CD4-positive, alpha-beta memory T cell (primary cell): ENCODE data around the gene PLA2G2D. TPM values are rescaled to one million over a fixed set of nuclear protein-coding genes. Genes with fewer than 3 reads are reported as not detected.

Experiments
- CTCF ChIA-PET: fragments of 350-600 bp; sonication (Branson Sonifier 250); formaldehyde crosslinking; loops from one replicate; lab custom pipeline; 2021; ENCODE audit warnings: inconsistent platforms; ENCODE audit not compliant: partially characterized antibody; lab: Charles Lee
- POLR2A ChIA-PET: fragments of 350-600 bp; sonication (Branson Sonifier 250); formaldehyde crosslinking; loops from one replicate; lab custom pipeline; 2021; ENCODE audit not compliant: partially characterized antibody; lab: Charles Lee
- DNase-seq, 5 donors: peaks; one replicate each; pipeline versions ENCODE4 v3.0.0 to v3.0.0-alpha.2; 2020 to 2022; ENCODE audit warnings: mixed read lengths in 1 of 5
- H3K27ac ChIP-seq: one replicate; pipeline ENCODE4 v1.7.0; 2013; ENCODE audit warnings: low read depth, low read length
- H3K27me3 ChIP-seq: 2 replicates; pipeline ENCODE4 v1.7.0; 2013; ENCODE audit warnings: mild to moderate bottlenecking, low read length, moderate library complexity; ENCODE audit not compliant: insufficient read depth
- H3K36me3 ChIP-seq: 2 replicates; pipeline ENCODE4 v1.7.0; 2013; ENCODE audit warnings: mild to moderate bottlenecking, low read length, moderate library complexity; ENCODE audit not compliant: insufficient read depth
- H3K4me1 ChIP-seq: 2 replicates; pipeline ENCODE4 v1.7.0; 2013; ENCODE audit warnings: mild to moderate bottlenecking, low read length, moderate library complexity; ENCODE audit not compliant: insufficient read depth
- H3K4me3 ChIP-seq, 2 donors: one replicate each; pipeline ENCODE4 v1.7.0; 2013; ENCODE audit warnings: low read length in 2 of 2, mild to moderate bottlenecking in 1 of 2
- H3K9me3 ChIP-seq, 2 donors: one replicate each; pipeline ENCODE4 v1.7.0; 2013; ENCODE audit warnings: low read length in 2 of 2, control low read depth in 1 of 2; ENCODE audit not compliant: control insufficient read depth in 1 of 2
- H3K27ac Mint-ChIP-seq, 7 donors: one replicate each; pipeline ENCODE4 v1.8.0; 2020 to 2021; ENCODE audit warnings: mixed read lengths in 7 of 7, mild to moderate bottlenecking in 6 of 7, inconsistent platforms in 3 of 7, moderate library complexity in 3 of 7
- H3K27me3 Mint-ChIP-seq, 2 donors: one replicate each; pipeline ENCODE4 v1.8.0; 2020 to 2021; ENCODE audit warnings: mixed read lengths in 2 of 2
- H3K36me3 Mint-ChIP-seq, 2 donors: one replicate each; pipeline ENCODE4 v1.8.0; 2020 to 2021; ENCODE audit warnings: mixed read lengths in 2 of 2, inconsistent platforms in 1 of 2, mild to moderate bottlenecking in 1 of 2
- H3K4me1 Mint-ChIP-seq, 4 donors: one replicate each; pipeline ENCODE4 v1.8.0; 2020 to 2021; ENCODE audit warnings: mixed read lengths in 4 of 4, mild to moderate bottlenecking in 1 of 4
- H3K4me3 Mint-ChIP-seq, 8 donors: one replicate each; pipeline ENCODE4 v1.8.0; 2020 to 2021; ENCODE audit warnings: mixed read lengths in 8 of 8, mild to moderate bottlenecking in 7 of 8, moderate library complexity in 6 of 8, inconsistent platforms in 3 of 8
- H3K9me3 Mint-ChIP-seq, 8 donors: one replicate each; pipeline ENCODE4 v1.8.0; 2020 to 2021; ENCODE audit warnings: mixed read lengths in 8 of 8, mild to moderate bottlenecking in 5 of 8, inconsistent platforms in 3 of 8, moderate library complexity in 1 of 8
- intact Hi-C: fragments of 100-400 bp; cut with micrococcal nuclease; formaldehyde crosslinking; loops from one replicate; pipeline ENCODE4 v1.15.1; 2023
- polyA plus RNA-seq, 2 donors: library from polyadenylated mRNA; unstranded; fragments of 300-500 nt; fragmentation: Illumina TruSeq; gene quantifications; one replicate each; pipeline ENCODE4 v1.2.3, GENCODE V29; 2021
- total RNA-seq, 2 experiments: library from RNA; stranded (reverse); gene quantifications; one replicate each; pipeline ENCODE4 v1.2.3, GENCODE V29; 2021

The PLA2G2D gene
- total and polyA plus RNA-seq, 4 experiments from 2014 or later = 0.29 TPM; not detected in 3

- CTCF ChIA-PET = no interaction called here
- H3K27ac ChIP-seq = no peak overlapping the region
- H3K4me1 ChIP-seq = no peaks in the 10 kb centered on the region
- no peak overlapping the region for H3K4me3 ChIP-seq
- intact Hi-C loops = no loop called here
- no peaks in the 10 kb centered on the region for H3K27me3 ChIP-seq
- H3K36me3 Mint-ChIP-seq = no peaks in the 10 kb centered on the region
- no peak overlapping the region for H3K4me3 Mint-ChIP-seq
- H3K36me3 ChIP-seq = no peaks in the 10 kb centered on the region
- peaks cover 0 to 2% (median 0%) of the 10 kb centered on the region in 8 donors for H3K9me3 Mint-ChIP-seq
- H3K4me1 Mint-ChIP-seq = no peaks in the 10 kb centered on the region
- no peak for DNase-seq
- no peaks in the 10 kb centered on the region for H3K9me3 ChIP-seq
- peaks cover 7 to 15% of the 10 kb centered on the region in 2 donors for H3K27me3 Mint-ChIP-seq
- H3K27ac Mint-ChIP-seq = no peak overlapping the region
- POLR2A ChIA-PET = no interaction called here
Observed at GRCh38 chr1:20093940-20094391, 25.4 kb downstream of the PLA2G2D start.

DNA sequence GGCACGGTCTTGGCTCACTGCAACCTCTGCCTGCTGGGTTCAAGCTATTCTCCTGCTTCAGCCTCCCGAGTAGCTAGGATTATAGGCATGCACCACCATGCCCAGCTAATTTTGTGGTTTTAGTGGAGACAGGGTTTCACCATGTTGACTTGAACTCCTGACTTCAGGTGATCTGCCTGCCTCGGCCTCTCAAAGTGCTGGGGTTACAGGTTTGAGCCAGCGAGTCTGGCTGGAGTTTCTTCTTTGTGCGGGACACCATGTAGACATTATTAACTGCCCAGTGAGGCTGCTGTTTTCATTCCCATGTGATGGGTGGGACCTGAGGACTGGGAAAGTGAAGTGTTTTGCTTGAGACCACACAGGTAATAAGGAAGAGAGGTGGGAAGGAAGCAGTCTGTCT is 26.0 kb downstream of the PLA2G2D start:
- H3K27ac ChIP-seq = no peak overlapping the region
- no peaks in the 10 kb centered on the region for H3K4me1 ChIP-seq
- no peak for DNase-seq
- H3K9me3 ChIP-seq = no peaks in the 10 kb centered on the region
- ChIA-PET CTCF (no interaction called here), POLR2A (no interaction called here)
- H3K36me3 ChIP-seq = no peaks in the 10 kb centered on the region
- peaks cover 7 to 15% of the 10 kb centered on the region in 2 donors for H3K27me3 Mint-ChIP-seq
- peak overlapping the region in 2 of 7 donors; percentile 12 to 69 for H3K27ac Mint-ChIP-seq
- no peak overlapping the region for H3K4me3 Mint-ChIP-seq
- intact Hi-C loops = no loop called here
- H3K36me3 Mint-ChIP-seq = no peaks in the 10 kb centered on the region
- H3K4me1 Mint-ChIP-seq = no peaks in the 10 kb centered on the region
- H3K4me3 ChIP-seq = no peak overlapping the region
- no peaks in the 10 kb centered on the region for H3K27me3 ChIP-seq
- H3K9me3 Mint-ChIP-seq = peaks cover 0 to 2% (median 0%) of the 10 kb centered on the region in 8 donors

DNA sequence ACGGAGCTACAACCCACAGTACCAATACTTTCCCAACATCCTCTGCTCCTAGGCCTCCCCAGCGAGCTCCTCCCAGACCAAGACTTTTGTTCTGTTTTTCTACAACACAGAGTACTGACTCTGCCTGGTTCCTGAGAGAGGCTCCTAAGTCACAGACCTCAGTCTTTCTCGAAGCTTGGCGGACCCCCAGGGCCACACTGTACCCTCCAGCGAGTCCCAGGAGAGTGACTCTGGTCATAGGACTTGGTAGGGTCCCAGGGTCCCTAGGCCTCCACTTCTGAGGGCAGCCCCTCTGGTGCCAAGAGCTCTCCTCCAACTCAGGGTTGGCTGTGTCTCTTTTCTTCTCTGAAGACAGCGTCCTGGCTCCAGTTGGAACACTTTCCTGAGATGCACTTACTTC is 28.7 kb downstream of the PLA2G2D start:
- Mint-ChIP-seq H3K27ac (no peak overlapping the region), H3K4me3 (no peak overlapping the region), H3K4me1 (no peaks in the 10 kb centered on the region), H3K36me3 (no peaks in the 10 kb centered on the region), H3K9me3 (no peaks in the 10 kb centered on the region), H3K27me3 (peaks cover 5 to 16% of the 10 kb centered on the region in 2 donors)
- H3K4me3 ChIP-seq = no peak overlapping the region
- no peaks in the 10 kb centered on the region for H3K9me3 ChIP-seq
- no peaks in the 10 kb centered on the region for H3K27me3 ChIP-seq
- H3K36me3 ChIP-seq = no peaks in the 10 kb centered on the region
- no peak for DNase-seq
- CTCF ChIA-PET = no interaction called here
- no peak overlapping the region for H3K27ac ChIP-seq
- intact Hi-C loops = no loop called here
- POLR2A ChIA-PET = no interaction called here
- no peaks in the 10 kb centered on the region for H3K4me1 ChIP-seq

GRCh38 chr1:20090119-20090518 is 29.2 kb downstream of the PLA2G2D start:
- ChIA-PET CTCF (no interaction called here), POLR2A (no interaction called here)
- Histone ChIP-seq H3K27ac (no peak overlapping the region), H3K36me3 (no peaks in the 10 kb centered on the region), H3K4me1 (no peaks in the 10 kb centered on the region), H3K4me3 (no peak overlapping the region), H3K9me3 (no peaks in the 10 kb centered on the region), H3K27me3 (no peaks in the 10 kb centered on the region)
- Mint-ChIP-seq H3K27me3 (peaks cover 5 to 16% of the 10 kb centered on the region in 2 donors), H3K9me3 (no peaks in the 10 kb centered on the region), H3K27ac (no peak overlapping the region), H3K36me3 (no peaks in the 10 kb centered on the region), H3K4me1 (no peaks in the 10 kb centered on the region), H3K4me3 (no peak overlapping the region)
- no peak for DNase-seq
- intact Hi-C loops = no loop called here

- no peak overlapping the region for H3K4me3 ChIP-seq
- H3K9me3 Mint-ChIP-seq = no peaks in the 10 kb centered on the region
- H3K9me3 ChIP-seq = no peaks in the 10 kb centered on the region
- no peaks in the 10 kb centered on the region for H3K27me3 ChIP-seq
- H3K27ac Mint-ChIP-seq = no peak overlapping the region
- no peaks in the 10 kb centered on the region for H3K4me1 Mint-ChIP-seq
- no peaks in the 10 kb centered on the region for H3K36me3 ChIP-seq
- H3K36me3 Mint-ChIP-seq = no peaks in the 10 kb centered on the region
- CTCF ChIA-PET = no interaction called here
- DNase-seq = no peak
- no peaks in the 10 kb centered on the region for H3K4me1 ChIP-seq
- no peak overlapping the region for H3K4me3 Mint-ChIP-seq
- POLR2A ChIA-PET = no interaction called here
- intact Hi-C loops = no loop called here
- peaks cover 5 to 15% of the 10 kb centered on the region in 2 donors for H3K27me3 Mint-ChIP-seq
- no peak overlapping the region for H3K27ac ChIP-seq
Observed at GRCh38 chr1:20089328-20090077, 29.8 kb downstream of the PLA2G2D start.

- Histone ChIP-seq H3K36me3 (no peaks in the 10 kb centered on the region), H3K4me1 (no peaks in the 10 kb centered on the region), H3K27ac (no peak overlapping the region), H3K27me3 (no peaks in the 10 kb centered on the region), H3K4me3 (no peak overlapping the region), H3K9me3 (no peaks in the 10 kb centered on the region)
- ChIA-PET CTCF (no interaction called here), POLR2A (no interaction called here)
- no peaks in the 10 kb centered on the region for H3K4me1 Mint-ChIP-seq
- no peaks in the 10 kb centered on the region for H3K36me3 Mint-ChIP-seq
- H3K27me3 Mint-ChIP-seq = peaks cover 2 to 10% of the 10 kb centered on the region in 2 donors
- H3K9me3 Mint-ChIP-seq = no peaks in the 10 kb centered on the region
- no peak overlapping the region for H3K4me3 Mint-ChIP-seq
- intact Hi-C loops = no loop called here
- DNase-seq = no peak
- H3K27ac Mint-ChIP-seq = peak overlapping the region in 2 of 7 donors; percentile 4 to 46
Observed at GRCh38 chr1:20087668-20088067, 31.7 kb downstream of the PLA2G2D start.

DNA sequence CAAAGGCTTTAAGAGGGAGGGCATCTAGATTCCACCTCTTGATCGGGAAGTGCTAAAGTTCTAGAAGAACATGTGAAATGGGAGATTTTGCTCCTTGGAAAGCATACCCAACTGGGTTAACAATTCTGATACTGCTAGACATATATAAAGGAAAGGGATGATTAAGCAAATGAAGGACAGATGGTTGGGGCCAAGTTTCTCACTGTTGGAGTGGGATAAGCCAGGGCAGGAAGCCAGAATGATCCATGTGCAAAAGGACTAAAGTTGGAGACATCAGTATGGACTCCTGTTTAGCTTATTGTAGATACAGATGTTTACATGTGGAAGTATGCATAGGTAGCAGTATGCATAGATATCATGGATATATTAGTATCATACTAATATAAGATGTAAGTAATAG is 32.5 kb downstream of the PLA2G2D start:
- ChIA-PET CTCF (no interaction called here), POLR2A (no interaction called here)
- Histone ChIP-seq H3K27ac (no peak overlapping the region), H3K4me1 (no peaks in the 10 kb centered on the region), H3K27me3 (no peaks in the 10 kb centered on the region), H3K9me3 (no peaks in the 10 kb centered on the region), H3K36me3 (no peaks in the 10 kb centered on the region), H3K4me3 (no peak overlapping the region)
- Mint-ChIP-seq H3K36me3 (no peaks in the 10 kb centered on the region), H3K9me3 (no peaks in the 10 kb centered on the region), H3K4me3 (no peak overlapping the region), H3K27ac (no peak overlapping the region), H3K4me1 (peaks cover 0 to 1% (median 0%) of the 10 kb centered on the region in 4 donors), H3K27me3 (peaks cover 0 to 11% of the 10 kb centered on the region in 2 donors)
- intact Hi-C loops = no loop called here
- DNase-seq = no peak
